Measurements from ENCODE around the gene MYOZ1. TPM values are rescaled to one million over a fixed set of nuclear protein-coding genes. Genes with fewer than 3 reads are reported as not detected.

Gene MYOZ1
- total and polyA plus RNA-seq, 2 donors (not counting 3 experiments of a cell fraction or from before 2014, with no cell fraction given), result not detected

GRCh38 chr10:73625884-73626752 is 15.2 kb downstream of the MYOZ1 start:
- TF ChIP-seq GATA2 (IDR thresholded peaks at IDR 0.05; ENCODE audit: insufficient read depth, insufficient read length, low read depth, low read length) (no peak), POLR2A (IDR thresholded peaks at IDR 0.05; ENCODE audit: low read depth, low read length) (peak; percentile 92), POLR2AphosphoS5 (IDR thresholded peaks at IDR 0.05; ENCODE audit: insufficient read depth, low read depth, low read length) (peak; percentile 53), FOS (IDR thresholded peaks at IDR 0.05; ENCODE audit: borderline replicate concordance, insufficient read depth, low read length) (peak; percentile 48), JUN (IDR thresholded peaks at IDR 0.05; ENCODE audit: borderline replicate concordance, insufficient read depth, insufficient read length, low read depth) (no peak)
- TF ChIP-seq, protein P1, sequence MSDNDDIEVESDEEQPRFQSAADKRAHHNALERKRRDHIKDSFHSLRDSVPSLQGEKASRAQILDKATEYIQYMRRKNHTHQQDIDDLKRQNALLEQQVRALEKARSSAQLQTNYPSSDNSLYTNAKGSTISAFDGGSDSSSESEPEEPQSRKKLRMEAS (IDR thresholded peaks at IDR 0.05; ENCODE audit: insufficient read depth, insufficient read length), result peak; percentile 28
- H2AFZ ChIP-seq (ENCODE audit: low read depth, low read length), result peak overlapping the region; percentile 94
- BruUV-seq (replicated peaks), result TSS peak; percentile 91
- H3K9me3 ChIP-seq (replicated peaks; ENCODE audit: control insufficient read depth, insufficient read depth, low read length), result no peaks in the 10 kb centered on the region
- H3K4me3 ChIP-seq (replicated peaks in 1 of 3; ENCODE audit: insufficient read depth in 1 of 3, low read depth in 1 of 3, low read length in 3 of 3), result peak overlapping the region; percentile 66 to 82 (median 77)
- no peaks in the 10 kb centered on the region for H3K79me2 ChIP-seq (ENCODE audit: control insufficient read depth, insufficient read depth, low read length)
- H3K4me2 ChIP-seq (ENCODE audit: insufficient read depth, low read length), result peak overlapping the region; percentile 74
- peak; percentile 97 for FAIRE-seq
- ChIA-PET POLR2A (interaction anchor here (0.6 to 0.9 kb wide), 3 partner anchors 9 to 14 kb away, joined by 3 to 4 read pairs (median 3); no protein-coding TSS in a partner anchor), CTCF (interaction anchor here (0.6 to 2.4 kb wide), 6 partner anchors 15 to 329 kb away, joined by 3 to 9 read pairs (median 4); no protein-coding TSS in a partner anchor)
- peak overlapping the region; percentile 88 for H3K9ac ChIP-seq (replicated peaks; ENCODE audit: extremely low read depth, insufficient read depth, low read length)
- H4K20me1 ChIP-seq (replicated peaks; ENCODE audit: control insufficient read depth, extremely low read depth, insufficient read depth, low read length), result no peaks in the 10 kb centered on the region
- dilution Hi-C loops (cut with MboI; ENCODE audit: extremely low pct_ligation_motif_present, low sequenced_read_pairs), result loop anchor here (10.0 kb wide), 1 partner anchor 91 kb away; no protein-coding TSS in a partner anchor
- DNase-seq (ENCODE audit: low read depth, low spot score), result peak; percentile 99
- H3K27me3 ChIP-seq (ENCODE audit: control insufficient read depth in 2 of 2, insufficient read depth in 2 of 2, low read length in 2 of 2), result no peaks in the 10 kb centered on the region
- peak overlapping the region; percentile 46 for H3K27ac ChIP-seq (ENCODE audit: insufficient read depth, low read depth, low read length)
- no peaks in the 10 kb centered on the region for H3K9me1 ChIP-seq (replicated peaks; ENCODE audit: control insufficient read depth, extremely low read depth, insufficient read depth, low read length)
- H3K4me1 ChIP-seq (ENCODE audit: control insufficient read depth, extremely low read depth, insufficient read depth, low read length), result peaks cover 9% of the 10 kb centered on the region
- intact Hi-C loops (cut with micrococcal nuclease), result loop anchor here (1.0 to 5.0 kb wide), 2 partner anchors 39 to 97 kb away; no protein-coding TSS in a partner anchor
- no peaks in the 10 kb centered on the region for H3K36me3 ChIP-seq (ENCODE audit: control insufficient read depth in 2 of 2, extremely low read depth in 1 of 2, insufficient read depth in 2 of 2, low read length in 2 of 2)

All from endothelial cell of umbilical vein (primary cell).